ENCODE results near the gene ATP6V0D1.

DNA sequence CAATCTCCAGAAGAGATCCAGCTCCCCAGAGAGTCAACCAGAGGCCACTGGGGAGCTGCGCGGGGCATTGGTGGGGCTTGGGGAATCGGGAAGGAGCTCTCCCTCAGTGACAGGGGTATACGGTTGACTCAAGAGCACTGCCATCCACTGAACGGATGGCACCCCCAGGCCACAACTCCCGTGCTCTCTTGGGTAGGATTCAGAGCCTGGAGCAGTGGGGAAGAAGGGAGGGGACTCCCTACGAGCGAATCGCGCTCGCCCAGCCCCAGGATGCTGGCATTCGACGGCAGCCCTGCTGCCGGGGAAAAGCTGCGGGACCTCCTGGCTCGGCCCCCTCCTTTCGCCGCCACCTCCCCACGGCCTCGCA lies 87.2 kb downstream of the ATP6V0D1 start:
- TF ChIP-seq ZBTB26 (tag by site-specific recombination; optimal IDR thresholded peaks at IDR 0.05), result peak; percentile 0
- TF ChIP-seq ZNF292 (tag by site-specific recombination; IDR thresholded peaks at IDR 0.05; ENCODE audit: borderline replicate concordance, low read depth), result no peak
- TF ChIP-seq ZNF785 (tag by site-specific recombination; IDR thresholded peaks at IDR 0.05), result no peak
- TF ChIP-seq, protein P1, sequence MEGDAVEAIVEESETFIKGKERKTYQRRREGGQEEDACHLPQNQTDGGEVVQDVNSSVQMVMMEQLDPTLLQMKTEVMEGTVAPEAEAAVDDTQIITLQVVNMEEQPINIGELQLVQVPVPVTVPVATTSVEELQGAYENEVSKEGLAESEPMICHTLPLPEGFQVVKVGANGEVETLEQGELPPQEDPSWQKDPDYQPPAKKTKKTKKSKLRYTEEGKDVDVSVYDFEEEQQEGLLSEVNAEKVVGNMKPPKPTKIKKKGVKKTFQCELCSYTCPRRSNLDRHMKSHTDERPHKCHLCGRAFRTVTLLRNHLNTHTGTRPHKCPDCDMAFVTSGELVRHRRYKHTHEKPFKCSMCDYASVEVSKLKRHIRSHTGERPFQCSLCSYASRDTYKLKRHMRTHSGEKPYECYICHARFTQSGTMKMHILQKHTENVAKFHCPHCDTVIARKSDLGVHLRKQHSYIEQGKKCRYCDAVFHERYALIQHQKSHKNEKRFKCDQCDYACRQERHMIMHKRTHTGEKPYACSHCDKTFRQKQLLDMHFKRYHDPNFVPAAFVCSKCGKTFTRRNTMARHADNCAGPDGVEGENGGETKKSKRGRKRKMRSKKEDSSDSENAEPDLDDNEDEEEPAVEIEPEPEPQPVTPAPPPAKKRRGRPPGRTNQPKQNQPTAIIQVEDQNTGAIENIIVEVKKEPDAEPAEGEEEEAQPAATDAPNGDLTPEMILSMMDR (tag by site-specific recombination; IDR thresholded peaks at IDR 0.05), result no peak
